Activated T-helper 2 cell treated with anti-CD3 and anti-CD28 coated beads, Interferon-gamma antibody, Interleukin-2, Interleukin-4, amounts not matched to agents 10 μg/mL and 5 μg/mL and 100 μg/mL, durations not matched to agents 14 hours and 24 hours and 36 hours (primary cell): ENCODE data around the gene HMG20A. TPM values are rescaled to one million over a fixed set of nuclear protein-coding genes. Genes with fewer than 3 reads are reported as not detected.

Experiments used
- DNase-seq: peaks from one replicate; pipeline ENCODE4 v3.0.0; 2021; ENCODE audit warnings: low spot score
- H3K27ac Mint-ChIP-seq: one replicate; pipeline ENCODE4 v1.8.0; 2021; ENCODE audit warnings: mixed read lengths
- H3K27me3 Mint-ChIP-seq: one replicate; pipeline ENCODE4 v1.8.0; 2021; ENCODE audit warnings: low read depth, mixed read lengths
- H3K36me3 Mint-ChIP-seq: one replicate; pipeline ENCODE4 v1.8.0; 2021; ENCODE audit warnings: low read depth, mixed read lengths
- H3K4me1 Mint-ChIP-seq: one replicate; pipeline ENCODE4 v1.8.0; 2021; ENCODE audit warnings: low read depth, mixed read lengths
- H3K4me3 Mint-ChIP-seq: one replicate; pipeline ENCODE4 v1.8.0; 2021; ENCODE audit warnings: low read depth, mild to moderate bottlenecking, moderate library complexity, mixed read lengths
- H3K9me3 Mint-ChIP-seq: one replicate; pipeline ENCODE4 v1.8.0; 2021; ENCODE audit warnings: mixed read lengths
- intact Hi-C: fragments of 100-400 bp; cut with micrococcal nuclease; formaldehyde crosslinking; loops from one replicate; pipeline ENCODE4 v1.15.1; 2023
- total RNA-seq: library from RNA; stranded (reverse); gene quantifications from 2 replicates; pipeline ENCODE4 v1.2.3, GENCODE V29; 2022

Gene HMG20A
- total RNA-seq, 1 donor from 2014 or later = 43.8 TPM

GRCh38 chr15:77528968-77529319 lies 108.3 kb downstream of the HMG20A start:
- H3K4me1 Mint-ChIP-seq = no peaks in the 10 kb centered on the region
- no peak overlapping the region for H3K4me3 Mint-ChIP-seq
- H3K9me3 Mint-ChIP-seq = no peaks in the 10 kb centered on the region
- no peaks in the 10 kb centered on the region for H3K36me3 Mint-ChIP-seq
- peaks cover 9% of the 10 kb centered on the region for H3K27me3 Mint-ChIP-seq
- intact Hi-C loops = no loop called here
- no peak for DNase-seq
- H3K27ac Mint-ChIP-seq = no peak overlapping the region

GRCh38 chr15:77529394-77530159 lies 108.9 kb downstream of the HMG20A start:
- Mint-ChIP-seq H3K4me1 (no peaks in the 10 kb centered on the region), H3K36me3 (no peaks in the 10 kb centered on the region), H3K4me3 (no peak overlapping the region), H3K27me3 (peaks cover 7% of the 10 kb centered on the region), H3K27ac (no peak overlapping the region), H3K9me3 (no peaks in the 10 kb centered on the region)
- DNase-seq = no peak
- intact Hi-C loops = no loop called here

GRCh38 chr15:77530576-77530975 lies 109.9 kb downstream of the HMG20A start:
- no peak overlapping the region for H3K4me3 Mint-ChIP-seq
- intact Hi-C loops = no loop called here
- H3K27ac Mint-ChIP-seq = no peak overlapping the region
- H3K27me3 Mint-ChIP-seq = peaks cover 7% of the 10 kb centered on the region
- H3K36me3 Mint-ChIP-seq = no peaks in the 10 kb centered on the region
- no peaks in the 10 kb centered on the region for H3K4me1 Mint-ChIP-seq
- H3K9me3 Mint-ChIP-seq = no peaks in the 10 kb centered on the region
- no peak for DNase-seq

- intact Hi-C loops = no loop called here
Observed at GRCh38 chr15:77531191-77532000, 110.7 kb downstream of the HMG20A start.

GRCh38 chr15:77532067-77532710 lies 111.5 kb downstream of the HMG20A start:
- H3K27ac Mint-ChIP-seq = no peak overlapping the region

More at GRCh38 chr15:77531191-77532000, 110.7 kb downstream of the HMG20A start:
- Mint-ChIP-seq H3K4me1 (no peaks in the 10 kb centered on the region), H3K27ac (no peak overlapping the region), H3K36me3 (no peaks in the 10 kb centered on the region), H3K9me3 (no peaks in the 10 kb centered on the region), H3K4me3 (no peak overlapping the region), H3K27me3 (peaks cover 7% of the 10 kb centered on the region)
- DNase-seq = no peak

GRCh38 chr15:77532846-77533245 lies 112.2 kb downstream of the HMG20A start:
- Mint-ChIP-seq H3K27me3 (peaks cover 14% of the 10 kb centered on the region), H3K27ac (no peak overlapping the region), H3K4me1 (no peaks in the 10 kb centered on the region), H3K4me3 (no peak overlapping the region), H3K36me3 (no peaks in the 10 kb centered on the region), H3K9me3 (no peaks in the 10 kb centered on the region)
- intact Hi-C loops = no loop called here
- DNase-seq = no peak

More at GRCh38 chr15:77532067-77532710, 111.5 kb downstream of the HMG20A start:
- H3K36me3 Mint-ChIP-seq = no peaks in the 10 kb centered on the region
- intact Hi-C loops = no loop called here
- H3K4me3 Mint-ChIP-seq = no peak overlapping the region
- H3K4me1 Mint-ChIP-seq = no peaks in the 10 kb centered on the region
- DNase-seq = no peak
- H3K9me3 Mint-ChIP-seq = no peaks in the 10 kb centered on the region
- peaks cover 8% of the 10 kb centered on the region for H3K27me3 Mint-ChIP-seq

GRCh38 chr15:77533578-77534430 lies 113.1 kb downstream of the HMG20A start:
- intact Hi-C loops = no loop called here
- Mint-ChIP-seq H3K4me3 (no peak overlapping the region), H3K27me3 (peaks cover 14% of the 10 kb centered on the region), H3K4me1 (no peaks in the 10 kb centered on the region), H3K36me3 (no peaks in the 10 kb centered on the region), H3K9me3 (no peaks in the 10 kb centered on the region), H3K27ac (no peak overlapping the region)
- DNase-seq = no peak

Other genes with a start within 250 kb of the HMG20A start
- 26.0 and 27.0 TPM in 2 replicates for gene PEAK1, start 784 bp upstream of the HMG20A start, total RNA-seq
- gene LINGO1, start 212.0 kb downstream of the HMG20A start, total RNA-seq = not detected in 2 replicates